Tracheal epithelial cell (primary cell): ENCODE data around the gene GTF2F1. TPM values are rescaled to one million over a fixed set of nuclear protein-coding genes. Genes with fewer than 3 reads are reported as not detected.

Source experiments
- total RNA-seq: library from RNA; depleted of rRNA; stranded (reverse); fragments of >200 nt; gene quantifications from 2 replicates; pipeline ENCODE4 v1.2.1, GENCODE V29; 2014

The GTF2F1 gene, protein sequence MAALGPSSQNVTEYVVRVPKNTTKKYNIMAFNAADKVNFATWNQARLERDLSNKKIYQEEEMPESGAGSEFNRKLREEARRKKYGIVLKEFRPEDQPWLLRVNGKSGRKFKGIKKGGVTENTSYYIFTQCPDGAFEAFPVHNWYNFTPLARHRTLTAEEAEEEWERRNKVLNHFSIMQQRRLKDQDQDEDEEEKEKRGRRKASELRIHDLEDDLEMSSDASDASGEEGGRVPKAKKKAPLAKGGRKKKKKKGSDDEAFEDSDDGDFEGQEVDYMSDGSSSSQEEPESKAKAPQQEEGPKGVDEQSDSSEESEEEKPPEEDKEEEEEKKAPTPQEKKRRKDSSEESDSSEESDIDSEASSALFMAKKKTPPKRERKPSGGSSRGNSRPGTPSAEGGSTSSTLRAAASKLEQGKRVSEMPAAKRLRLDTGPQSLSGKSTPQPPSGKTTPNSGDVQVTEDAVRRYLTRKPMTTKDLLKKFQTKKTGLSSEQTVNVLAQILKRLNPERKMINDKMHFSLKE
- 27.7 and 37.6 TPM in 2 replicates for total RNA-seq

DNA sequence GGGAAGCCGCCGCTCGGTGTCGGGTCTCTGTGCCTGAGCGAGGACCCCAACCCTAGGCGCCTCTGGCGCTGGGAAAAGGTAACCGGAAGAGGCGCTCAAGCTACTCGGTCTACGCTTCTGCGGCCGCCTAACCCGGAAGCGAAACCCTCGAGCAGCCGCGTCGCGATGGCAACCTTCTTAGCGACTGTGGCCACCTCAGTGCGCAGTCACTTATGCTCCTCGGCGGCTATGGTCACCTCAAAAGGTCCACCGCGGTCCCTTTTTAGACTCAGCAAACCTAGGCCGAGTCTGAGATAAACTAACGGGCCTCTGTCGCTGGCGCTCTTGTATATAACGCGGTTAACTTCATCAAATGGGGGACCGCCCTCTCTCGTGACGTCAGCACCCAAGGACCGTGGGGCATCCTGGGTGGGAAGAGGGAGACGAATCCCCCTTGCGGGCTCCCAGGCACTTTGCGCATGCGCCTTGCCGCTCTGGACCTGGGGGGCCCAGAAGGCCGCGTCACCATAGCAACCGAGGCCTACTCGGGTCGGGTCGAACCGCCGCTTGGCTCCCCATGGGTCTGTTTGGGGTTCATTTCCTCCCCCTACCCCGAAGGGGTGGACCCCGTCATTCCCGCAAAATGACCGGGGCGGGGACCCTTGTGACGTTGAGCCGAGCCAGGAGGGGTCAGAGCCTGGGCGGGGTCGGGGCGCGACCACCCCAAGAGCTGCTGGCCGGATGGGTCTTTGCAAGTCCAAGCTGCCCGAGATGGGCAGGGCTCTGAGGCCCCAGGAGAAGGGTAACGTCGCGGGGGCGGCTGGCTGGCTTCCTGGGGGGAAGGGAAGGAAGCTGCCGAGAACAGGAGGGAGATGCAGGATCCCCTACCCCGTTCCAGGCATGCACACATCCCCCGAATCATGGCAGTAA lies at the start of gene GTF2F1:
Gene GTF2F1 (minus strand): TSS at position 91 of the 909 bp plus-strand sequence. CDS start 169 bp downstream, outside the sequence.

DNA sequence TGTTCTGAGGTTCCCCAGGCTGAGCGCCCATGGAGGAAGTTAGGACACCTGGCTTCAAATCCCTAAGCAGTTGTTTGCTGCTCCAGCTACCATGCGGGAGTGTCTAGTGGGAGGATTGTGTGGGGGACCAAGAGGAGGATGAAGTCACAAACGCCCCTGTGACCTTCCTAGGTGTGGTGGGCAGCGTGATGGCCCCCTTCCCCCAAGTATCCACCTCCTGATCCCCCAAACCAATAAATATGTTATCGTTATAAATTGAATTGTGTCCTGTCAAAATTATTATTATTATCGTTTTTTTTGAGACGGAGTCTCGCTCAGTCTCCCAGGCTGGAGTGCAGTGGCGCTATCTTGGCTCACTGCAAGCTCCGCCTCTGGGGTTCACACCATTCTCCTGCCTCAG lies 40.7 kb upstream of the GTF2F1 start, which contains the start of gene SLC25A41:
Gene SLC25A41 (minus strand): TSS at position 101 of the 400 bp plus-strand sequence. CDS start 70 bp downstream, at position 31.

DNA sequence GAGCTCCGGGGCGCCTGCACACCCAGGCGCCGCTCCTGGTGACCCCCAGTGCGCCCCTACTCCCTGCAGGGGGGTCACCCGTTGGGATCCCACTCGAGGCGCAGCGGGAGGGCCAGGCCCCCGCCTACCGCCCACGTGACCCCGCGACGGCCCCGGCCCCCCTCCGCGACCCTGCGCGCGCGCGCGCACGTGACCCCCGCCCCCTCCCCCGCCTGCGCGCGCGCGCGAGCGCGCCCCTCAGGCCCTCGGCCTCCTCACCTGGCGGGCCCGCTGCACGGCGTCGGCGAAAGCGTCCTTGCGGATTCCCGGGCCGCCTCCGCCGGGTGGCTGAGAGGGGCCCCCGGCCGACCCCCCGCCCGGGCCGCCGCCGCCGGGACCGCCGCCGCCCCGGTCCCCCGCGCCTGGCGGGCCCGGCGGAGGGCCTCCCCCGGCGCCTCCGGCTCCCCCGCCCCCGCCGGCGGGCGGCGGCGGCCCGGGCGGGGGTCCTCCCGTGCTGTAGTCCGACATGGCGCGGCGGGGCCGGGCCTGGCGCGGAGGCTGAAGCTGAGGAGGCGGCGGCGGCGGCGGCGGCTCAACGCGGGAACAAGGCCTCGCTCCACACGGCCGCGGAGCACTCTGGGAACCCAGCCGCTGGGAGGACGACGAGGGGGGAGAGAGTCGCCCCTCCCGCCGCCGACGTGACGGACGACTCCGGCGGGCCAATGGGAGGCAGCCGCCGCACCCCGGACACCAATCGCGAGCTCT lies 31.4 kb upstream of the GTF2F1 start, which contains the start of gene KHSRP:
Gene KHSRP (minus strand): TSS at position 617 of the 744 bp plus-strand sequence. CDS start 110 bp downstream, at position 507.

DNA sequence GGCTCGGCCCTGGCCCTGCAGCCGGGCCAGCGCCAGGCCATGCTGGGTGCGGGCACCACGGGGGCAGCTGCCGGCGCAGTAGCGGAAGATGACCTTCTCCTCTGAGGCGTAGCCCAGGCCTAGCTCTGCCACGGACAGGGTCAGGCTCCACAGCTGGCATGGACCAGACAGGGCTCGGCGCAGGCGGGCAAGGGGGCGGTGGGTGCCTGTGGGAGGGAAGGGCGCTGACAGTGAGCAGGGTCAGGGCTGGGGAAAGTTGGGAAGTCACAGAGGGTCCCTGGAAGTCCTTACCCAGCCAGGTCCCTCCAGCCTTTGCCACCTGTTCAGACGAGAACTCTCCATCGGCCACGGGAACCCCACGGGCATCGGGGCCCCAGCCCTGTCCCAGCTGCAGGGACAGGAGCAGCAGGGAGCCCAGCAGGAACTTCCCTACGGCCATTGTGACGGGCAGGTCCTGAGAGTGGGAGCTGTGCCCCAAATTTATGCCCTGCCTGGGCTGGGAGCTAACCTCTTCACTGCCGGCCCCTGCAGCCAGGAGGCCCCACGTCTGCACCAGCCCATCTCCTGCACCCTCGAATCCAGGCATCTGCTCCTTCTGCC lies 17.5 kb downstream of the GTF2F1 start, which contains the start of gene PSPN:
Gene PSPN (minus strand): TSS at position 523 of the 600 bp plus-strand sequence. CDS start 84 bp downstream, at position 439.

DNA sequence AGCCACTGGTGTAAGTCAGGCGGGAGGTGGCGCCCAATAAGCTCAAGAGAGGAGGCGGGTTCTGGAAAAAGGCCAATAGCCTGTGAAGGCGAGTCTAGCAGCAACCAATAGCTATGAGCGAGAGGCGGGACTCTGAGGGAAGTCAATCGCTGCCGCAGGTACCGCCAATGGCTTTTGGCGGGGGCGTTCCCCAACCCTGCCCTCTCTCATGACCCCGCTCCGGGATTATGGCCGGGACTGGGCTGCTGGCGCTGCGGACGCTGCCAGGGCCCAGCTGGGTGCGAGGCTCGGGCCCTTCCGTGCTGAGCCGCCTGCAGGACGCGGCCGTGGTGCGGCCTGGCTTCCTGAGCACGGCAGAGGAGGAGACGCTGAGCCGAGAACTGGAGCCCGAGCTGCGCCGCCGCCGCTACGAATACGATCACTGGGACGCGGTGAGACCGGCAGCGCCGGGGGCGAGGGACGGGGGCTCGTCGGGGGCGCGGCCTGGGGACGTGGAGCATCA lies 20.3 kb downstream of the GTF2F1 start, which contains the start of gene ALKBH7:
Gene ALKBH7 (plus strand): TSS at position 201 of the 502 bp plus-strand sequence. CDS start 27 bp downstream, at position 228.

DNA sequence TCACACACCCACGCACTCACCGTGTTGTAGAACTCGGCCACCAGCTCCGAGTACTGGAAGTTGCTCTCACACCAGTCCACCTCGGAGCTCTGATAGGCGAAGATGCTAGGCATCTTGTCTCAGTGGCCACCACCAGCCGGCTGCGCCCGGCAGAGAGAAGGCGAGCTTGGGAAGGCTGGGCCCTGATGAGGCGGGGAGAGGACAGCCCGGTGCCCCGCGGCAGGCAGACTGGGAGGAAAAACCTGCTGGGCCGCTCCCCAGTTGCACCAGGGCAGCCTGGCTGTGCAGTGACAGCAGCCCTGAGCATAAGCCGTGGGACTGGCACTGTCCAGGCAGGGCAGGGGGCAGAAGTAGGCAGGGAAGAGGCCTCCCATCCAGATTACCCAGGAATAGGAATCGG lies 59.5 kb downstream of the GTF2F1 start, which contains the start of gene ACER1:
Gene ACER1 (minus strand): TSS at position 174 of the 400 bp plus-strand sequence. CDS start 61 bp downstream, at position 113.

Other genes with a start within 250 kb of the GTF2F1 start
- gene MLLT1, start 113.2 kb downstream of the GTF2F1 start, total RNA-seq = 3.6 and 4.0 TPM in 2 replicates
- gene ACER1, start 59.6 kb downstream of the GTF2F1 start, total RNA-seq = not detected in 2 replicates
- gene CLPP, start 31.6 kb downstream of the GTF2F1 start, total RNA-seq = 53.1 and 61.9 TPM in 2 replicates
- 60.2 and 89.1 TPM in 2 replicates for gene ALKBH7, start 20.4 kb downstream of the GTF2F1 start, total RNA-seq
- gene PSPN, start 17.2 kb downstream of the GTF2F1 start, total RNA-seq = 0.72 and 1.1 TPM in 2 replicates
- 73.7 and 78.0 TPM in 2 replicates for gene KHSRP, start 31.6 kb upstream of the GTF2F1 start, total RNA-seq
- gene SLC25A41, start 40.6 kb upstream of the GTF2F1 start, total RNA-seq = 0.21 and 0.24 TPM in 2 replicates
- 28.1 and 33.0 TPM in 2 replicates for gene SLC25A23, start 66.6 kb upstream of the GTF2F1 start, total RNA-seq
- gene CRB3, start 71.1 kb upstream of the GTF2F1 start, total RNA-seq = 42.0 and 79.0 TPM in 2 replicates
- gene DENND1C, start 88.6 kb upstream of the GTF2F1 start, total RNA-seq = under 0.01 TPM in 1 of 2 replicates, not detected in the other
- gene TUBB4A, start 109.1 kb upstream of the GTF2F1 start, total RNA-seq = 1.9 TPM in 1 of 2 replicates, not detected in the other
- gene TNFSF9, start 137.9 kb upstream of the GTF2F1 start, total RNA-seq = 11.3 and 14.9 TPM in 2 replicates
- gene CD70, start 198.0 kb upstream of the GTF2F1 start, total RNA-seq = 25.8 TPM in 1 of 2 replicates, not detected in the other